HG03060 (cell line): ENCODE measurements around the gene APOBEC3B.
A peak's percentile ranks its signal among the peaks of the same experiment; 100 is the strongest.
"Not testable (repeated sequence)": the region's sequence is repeated elsewhere in the genome, so short reads cannot be mapped to it uniquely, and the experiment has no call there.

Experiments used
- ATAC-seq: cut with Tn5 transposase; IDR thresholded peaks from one replicate; pipeline ENCODE4 v1.9.1; 2021; ENCODE audit warnings: low read depth, moderate number of reproducible peaks; ENCODE audit not compliant: unreplicated experiment

APOBEC3B gene

DNA sequence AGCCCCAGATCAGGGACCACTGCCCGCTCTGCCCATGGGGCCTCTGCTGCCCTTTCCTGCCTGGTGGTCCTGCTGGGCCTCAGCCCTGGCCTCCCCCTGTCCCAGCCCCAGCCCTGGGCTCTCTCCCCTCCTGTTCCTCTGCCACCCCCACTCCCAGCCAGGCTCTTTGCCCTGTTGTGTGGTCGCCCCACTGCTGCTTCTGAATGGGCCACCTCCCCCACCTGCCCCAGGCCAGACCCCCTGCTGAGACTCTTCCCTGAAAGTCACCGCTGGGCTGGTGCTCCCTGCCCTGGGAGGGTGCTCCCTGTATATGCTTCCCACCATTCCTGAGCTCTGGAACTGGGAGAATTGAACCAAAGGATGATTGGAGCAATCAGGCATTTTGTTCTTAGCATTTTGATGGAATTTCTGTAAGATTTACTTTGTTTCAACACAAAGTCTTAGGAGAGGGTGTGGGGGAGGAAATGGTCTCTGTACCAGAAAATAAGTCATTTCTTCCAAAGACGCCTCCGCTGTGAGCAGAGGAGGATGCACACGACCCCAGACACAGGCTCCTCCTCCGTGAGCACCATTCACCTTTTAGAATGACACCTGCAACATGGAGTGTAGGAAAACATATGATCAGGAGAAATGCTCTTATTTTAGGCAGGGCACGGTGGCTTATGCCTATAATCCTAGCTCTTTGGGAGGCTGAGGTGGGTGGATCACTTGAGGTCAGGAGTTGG is 5.2 kb downstream of the APOBEC3B start:
- ATAC-seq: no peak

DNA sequence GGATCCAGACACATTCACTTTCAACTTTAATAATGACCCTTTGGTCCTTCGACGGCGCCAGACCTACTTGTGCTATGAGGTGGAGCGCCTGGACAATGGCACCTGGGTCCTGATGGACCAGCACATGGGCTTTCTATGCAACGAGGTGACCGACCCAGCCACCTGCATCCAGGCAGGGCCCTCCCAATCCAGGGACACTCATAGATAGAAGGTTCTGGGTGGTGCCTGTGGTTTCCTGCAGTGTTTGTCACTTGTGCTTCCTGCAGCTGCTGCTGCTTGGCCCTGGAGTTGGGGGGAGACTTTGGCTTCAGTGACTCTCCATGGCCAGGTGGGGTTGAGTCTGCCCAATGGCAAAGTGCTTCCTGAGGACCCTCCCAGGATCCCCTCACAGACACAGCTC is 7.3 kb downstream of the APOBEC3B start:
- ATAC-seq: no peak

DNA sequence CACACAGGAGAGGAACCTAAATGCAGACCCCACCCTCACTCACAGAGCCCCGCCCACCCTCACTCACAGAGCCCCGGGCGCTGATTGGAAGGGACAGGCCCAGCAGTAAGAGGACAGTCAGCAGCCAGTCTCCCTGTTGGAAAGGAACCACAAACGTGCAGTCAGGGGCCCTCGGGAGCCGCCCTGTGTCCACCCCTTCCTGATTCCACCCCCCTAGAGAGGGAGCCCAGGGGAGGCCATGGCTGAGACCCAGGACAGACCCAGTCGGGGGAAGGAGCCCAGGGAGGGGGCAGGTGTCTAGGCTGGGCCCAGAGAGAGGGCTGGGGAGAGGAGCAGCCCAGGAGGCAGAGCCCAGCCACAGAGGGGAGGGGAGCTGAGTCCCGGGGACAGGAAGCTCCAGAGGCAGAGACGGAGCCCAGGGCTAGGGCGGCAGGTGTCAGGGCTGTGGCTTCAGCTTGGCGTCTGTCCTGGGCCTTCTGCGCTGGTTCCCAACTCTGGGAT is 10.8 kb downstream of the APOBEC3B start:
- not testable (repeated sequence) for ATAC-seq

DNA sequence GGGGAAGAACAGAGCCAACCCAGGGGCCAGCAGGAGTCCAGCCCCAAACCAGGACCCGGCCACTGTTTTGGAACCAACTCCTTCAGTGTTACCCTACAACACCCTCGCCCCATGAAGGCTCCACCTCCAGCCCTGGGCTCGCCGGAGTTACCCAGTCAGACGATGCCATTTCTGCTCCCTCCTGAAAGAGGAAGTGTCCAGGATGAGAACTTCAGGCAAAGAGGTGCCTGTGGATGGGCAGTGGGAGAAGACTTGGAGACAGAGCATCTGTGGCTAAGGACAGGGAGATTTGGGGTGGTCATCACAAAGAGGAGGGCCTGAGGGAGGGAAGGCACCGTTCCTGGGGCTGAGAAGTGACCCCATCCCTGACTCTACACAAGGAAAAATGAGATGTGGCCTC is 14.0 kb downstream of the APOBEC3B start:
- ATAC-seq: no peak

DNA sequence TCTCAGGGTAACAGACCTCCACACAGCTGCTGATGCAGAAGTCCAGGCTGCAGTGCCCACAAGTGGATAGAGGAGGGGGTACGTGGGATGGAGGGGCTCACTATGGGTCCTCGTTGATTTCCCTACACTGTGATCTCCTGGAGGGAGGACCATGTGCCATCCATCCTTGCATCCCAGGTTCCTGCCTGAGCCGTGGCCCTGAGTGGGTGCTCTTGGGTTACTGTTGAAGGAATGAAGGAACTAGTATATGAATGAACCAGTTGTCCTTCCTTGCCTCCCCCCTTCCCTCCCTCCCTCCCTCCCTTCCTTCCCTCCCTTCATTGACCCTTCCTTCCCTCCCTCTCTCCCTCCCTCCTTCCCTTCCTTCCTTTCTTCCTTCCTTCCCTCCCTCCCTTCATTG is 15.4 kb downstream of the APOBEC3B start:
- ATAC-seq: no peak

DNA sequence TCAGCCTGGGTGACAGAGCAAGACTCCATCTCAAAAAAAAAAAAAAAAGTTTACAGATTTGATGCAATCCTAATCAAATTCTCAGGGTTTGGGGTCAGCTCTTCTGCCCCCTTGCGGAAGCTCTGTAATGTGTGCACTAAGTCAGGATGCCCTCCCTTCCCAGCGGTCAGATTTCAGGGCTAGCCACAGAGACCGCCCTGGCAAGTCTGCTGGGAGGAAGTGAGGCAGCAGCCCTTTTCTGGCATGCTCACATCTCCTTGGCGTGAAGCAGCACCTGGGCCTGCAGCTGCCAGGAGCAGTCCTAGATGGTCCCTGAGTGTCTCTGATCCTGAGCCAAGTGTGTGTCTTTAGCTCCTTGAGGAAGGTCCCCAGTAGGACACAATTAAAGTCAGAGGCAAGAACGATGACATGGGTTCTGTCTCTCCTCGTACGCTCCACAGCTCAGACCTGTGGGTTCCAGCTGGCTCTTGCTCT is 21.1 kb downstream of the APOBEC3B start:
- ATAC-seq: peak; percentile 57

DNA sequence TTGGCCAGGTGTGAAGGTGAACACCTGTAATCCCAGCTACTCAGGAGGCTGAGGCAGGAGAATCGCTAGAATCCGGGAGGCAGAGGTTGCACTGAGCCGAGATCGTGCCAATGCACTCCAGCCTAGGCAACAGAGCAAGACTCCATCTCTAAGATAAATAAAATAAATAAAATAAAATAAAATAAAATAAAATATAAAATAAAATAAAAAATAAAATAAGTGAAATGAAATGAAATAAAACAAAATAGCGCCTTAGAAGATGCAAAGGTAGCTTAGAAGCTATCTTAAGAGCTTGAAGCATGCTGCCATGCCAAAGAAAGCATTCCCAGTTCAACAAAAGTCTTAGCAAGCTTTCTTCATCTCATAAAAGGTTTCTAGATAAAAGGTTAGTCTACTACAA is 25.0 kb downstream of the APOBEC3B start:
- ATAC-seq: no peak

DNA sequence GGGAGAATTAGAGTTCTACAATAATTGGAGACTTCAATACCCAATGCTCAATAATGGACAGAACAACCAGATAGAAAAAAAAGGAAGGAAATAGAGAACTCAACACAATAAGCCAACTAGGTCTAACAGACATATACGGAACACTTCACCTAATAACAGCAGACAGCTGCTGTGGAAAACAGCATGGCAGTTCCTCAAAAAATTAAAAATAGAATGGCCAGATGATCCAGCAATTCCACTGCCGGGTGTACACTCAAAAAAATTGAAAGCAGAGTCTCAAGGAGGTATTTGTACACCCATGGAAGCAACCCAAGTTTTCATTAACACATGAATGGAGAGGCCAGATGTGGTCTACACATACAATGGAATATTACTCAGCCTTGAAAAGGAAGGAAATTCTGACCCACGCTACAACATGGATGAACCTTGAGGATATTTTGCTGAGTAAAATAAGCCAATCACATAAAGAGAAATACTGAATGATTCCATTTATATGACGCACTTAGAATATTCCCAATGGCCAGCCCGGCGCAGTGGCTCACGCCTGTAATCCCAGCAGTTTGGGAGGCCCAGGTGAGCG is 26.2 kb downstream of the APOBEC3B start:
- ATAC-seq: not testable (repeated sequence)

DNA sequence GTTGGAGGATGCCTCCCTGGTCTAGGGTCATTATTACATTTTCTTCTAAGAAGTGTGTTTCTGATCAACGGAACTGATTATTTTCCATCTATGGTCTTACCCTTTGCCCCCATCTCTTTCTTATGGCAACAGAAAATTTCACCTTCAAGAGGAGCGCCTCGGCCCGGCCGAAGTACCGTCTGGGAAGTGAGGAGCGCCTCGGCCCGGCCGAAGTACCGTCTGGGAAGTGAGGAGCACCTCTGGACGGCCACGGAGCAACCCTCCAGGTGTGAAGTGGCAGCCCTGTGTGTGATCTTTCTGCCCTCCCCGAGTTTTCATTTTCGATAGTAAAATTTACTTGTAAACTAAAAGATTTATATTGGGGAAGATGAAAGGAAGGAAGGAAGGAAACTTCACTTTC is 28.8 kb downstream of the APOBEC3B start:
- no peak for ATAC-seq

DNA sequence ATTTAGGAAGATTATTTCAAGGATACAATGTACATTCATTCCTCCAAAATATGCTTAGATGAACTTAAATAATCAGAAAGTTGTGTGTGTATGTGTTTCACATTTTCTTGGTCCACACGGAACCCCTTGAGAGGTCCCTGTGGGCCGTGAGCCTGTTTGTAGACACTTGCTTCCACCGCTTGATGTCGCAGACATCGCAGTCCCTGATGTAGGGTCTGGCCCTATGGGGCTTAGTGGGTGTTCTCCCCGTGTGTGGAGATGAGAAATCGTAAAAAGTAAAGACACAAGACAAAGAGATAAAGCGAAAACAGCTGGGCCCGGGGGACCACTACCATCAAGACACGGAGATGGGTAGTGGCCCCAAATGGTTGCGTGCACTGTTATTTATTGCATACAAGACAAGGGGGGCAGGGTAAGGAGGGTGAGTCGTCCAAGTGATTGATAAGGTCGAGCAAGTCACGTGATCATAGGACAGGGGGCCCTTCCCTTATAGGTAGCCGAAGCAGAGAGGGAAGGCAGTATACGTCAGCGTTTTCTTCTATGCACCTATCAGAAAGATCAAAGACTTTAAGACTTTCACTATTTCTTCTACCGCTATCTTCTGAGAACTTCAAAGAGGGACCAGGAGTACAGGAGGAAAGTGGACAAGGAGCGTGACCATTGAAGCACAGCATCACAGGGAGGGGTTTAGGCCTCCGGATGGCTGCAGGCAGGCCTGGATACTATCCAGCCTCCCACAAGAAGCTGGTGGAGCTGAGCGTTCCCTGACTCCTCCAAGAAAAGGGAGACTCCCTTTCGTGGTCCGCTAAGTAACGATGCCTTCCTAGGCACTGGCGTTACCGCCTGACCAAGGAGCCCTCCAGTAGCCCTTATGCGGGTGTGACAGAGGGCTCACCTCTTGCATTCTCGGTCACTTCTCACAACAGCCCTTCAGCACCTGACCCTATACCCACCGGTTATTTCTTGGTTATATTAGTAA is 30.7 kb downstream of the APOBEC3B start:
- no peak for ATAC-seq

DNA sequence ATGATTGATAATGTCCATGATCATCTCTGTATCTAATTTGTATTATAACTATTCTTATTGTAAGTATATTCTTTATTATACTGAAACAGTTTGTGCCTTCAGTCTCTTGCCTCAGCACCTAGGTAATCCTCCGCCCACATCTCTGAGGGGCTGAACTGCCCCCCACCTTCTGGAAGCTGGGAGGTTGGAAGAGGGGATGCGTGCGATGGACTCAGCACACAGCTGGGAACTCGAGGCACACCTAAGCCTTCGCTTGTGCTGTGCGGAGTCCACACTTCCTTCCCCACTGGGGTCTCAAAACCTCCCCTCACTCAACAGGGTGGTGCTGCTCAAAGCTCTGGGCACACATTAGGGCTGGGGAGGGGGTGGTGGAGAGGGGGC is 31.4 kb downstream of the APOBEC3B start:
- ATAC-seq: not testable (repeated sequence)

DNA sequence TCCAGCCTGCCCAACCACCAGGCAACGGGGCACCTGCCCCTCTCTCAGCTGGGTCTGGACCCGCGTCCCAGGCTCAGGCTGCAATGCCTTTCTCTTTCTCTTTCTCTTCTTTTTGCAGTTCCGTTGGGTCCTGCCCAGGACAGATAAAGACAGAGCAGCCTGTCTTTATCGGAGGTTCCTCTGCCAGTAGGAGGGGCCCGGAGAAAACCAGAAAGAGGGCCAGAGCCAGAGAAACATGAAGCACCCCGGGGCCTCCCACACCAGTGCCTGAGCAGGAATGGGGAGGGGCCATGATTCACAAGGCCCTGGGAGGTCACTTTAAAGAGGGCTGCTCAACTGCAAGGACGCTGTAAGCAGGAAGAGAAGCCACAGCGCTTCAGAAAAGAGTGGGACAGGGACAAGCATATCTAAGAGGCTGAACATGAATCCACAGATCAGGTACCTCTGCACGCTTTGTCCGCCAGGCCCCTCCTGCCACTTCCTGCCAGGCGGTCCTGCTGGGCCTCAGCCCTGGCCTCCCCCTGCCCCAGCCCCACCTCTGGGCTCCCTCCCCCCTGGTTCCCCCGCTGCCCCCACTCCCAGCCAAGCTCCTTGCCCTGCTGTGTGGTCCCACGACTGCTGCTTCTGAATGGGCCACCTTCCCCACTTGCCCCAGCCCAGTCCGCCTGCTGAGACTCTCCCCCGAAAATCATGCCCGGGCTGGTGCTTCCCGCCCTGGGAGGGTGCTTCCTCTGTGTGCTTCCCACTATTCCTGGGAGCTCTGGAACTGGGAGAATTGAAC is 32.0 kb downstream of the APOBEC3B start, which contains the start of gene APOBEC3C:
APOBEC3C (plus strand) TSS at position 316 of the 781 bp plus-strand sequence; CDS start at position 422, 106 bp downstream.
- ATAC-seq: peak; percentile 62

DNA sequence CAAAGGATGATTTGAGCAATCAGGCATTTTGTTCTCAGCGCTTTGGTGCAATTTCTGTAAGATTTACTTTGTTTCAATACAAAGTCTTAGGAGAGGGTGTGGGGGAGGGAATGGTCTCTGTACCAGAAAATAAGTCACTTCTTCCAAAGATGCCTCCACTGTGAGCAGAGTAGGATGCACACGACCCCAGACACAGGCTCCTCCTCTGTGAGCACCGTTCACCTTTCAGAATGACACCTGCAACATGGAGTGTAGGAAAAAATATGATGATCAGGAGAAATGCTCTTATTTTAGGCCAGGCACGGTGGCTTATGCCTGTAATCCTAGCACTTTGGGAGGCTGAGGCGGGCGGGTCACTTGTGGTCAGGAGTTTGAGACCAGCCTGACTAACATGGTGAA is 32.6 kb downstream of the APOBEC3B start:
- not testable (repeated sequence) for ATAC-seq

DNA sequence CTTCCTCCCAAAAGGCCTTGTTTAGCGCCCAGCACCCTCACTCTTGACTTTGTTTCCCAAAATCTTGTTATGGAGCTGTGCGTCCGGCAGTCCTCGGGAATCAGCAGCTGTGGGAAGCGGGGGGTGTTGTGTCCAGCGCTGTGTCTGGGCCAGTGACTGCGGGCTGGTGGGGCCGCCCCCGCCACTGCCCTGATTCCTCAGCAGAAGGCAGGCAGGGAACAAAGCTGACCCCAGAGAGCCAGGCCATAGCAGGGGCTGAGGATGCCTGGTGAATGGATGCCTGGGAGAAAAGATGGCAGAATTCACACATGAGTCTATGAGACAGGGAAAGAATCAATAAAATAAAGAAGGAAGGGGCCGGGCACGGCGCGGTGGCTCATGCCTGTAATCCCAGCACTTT is 34.4 kb downstream of the APOBEC3B start:
- ATAC-seq: no peak

DNA sequence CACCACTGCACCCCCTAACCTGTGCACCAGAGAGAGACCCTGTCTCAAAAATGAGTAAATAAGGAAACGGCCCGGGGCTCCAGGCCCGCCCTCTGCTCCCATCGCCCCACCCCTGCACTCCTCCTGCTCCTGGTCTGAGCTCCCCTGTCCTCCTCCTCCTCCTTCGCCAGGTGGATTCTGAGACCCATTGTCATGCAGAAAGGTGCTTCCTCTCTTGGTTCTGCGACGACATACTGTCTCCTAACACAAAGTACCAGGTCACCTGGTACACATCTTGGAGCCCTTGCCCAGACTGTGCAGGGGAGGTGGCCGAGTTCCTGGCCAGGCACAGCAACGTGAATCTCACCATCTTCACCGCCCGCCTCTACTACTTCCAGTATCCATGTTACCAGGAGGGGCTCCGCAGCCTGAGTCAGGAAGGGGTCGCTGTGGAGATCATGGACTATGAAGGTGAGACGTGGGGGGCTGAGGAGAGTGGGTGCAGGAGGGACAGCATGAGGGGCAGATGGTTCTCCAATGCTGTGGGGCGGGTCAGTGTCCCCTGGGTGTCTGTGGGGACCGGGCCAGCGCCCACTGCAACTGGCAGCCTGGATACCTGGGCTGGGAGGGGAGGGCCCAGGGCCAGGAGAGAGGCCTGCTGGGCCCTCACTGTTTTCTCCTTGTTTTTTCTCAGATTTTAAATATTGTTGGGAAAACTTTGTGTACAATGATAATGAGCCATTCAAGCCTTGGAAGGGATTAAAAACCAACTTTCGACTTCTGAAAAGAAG is 35.6 kb downstream of the APOBEC3B start:
- ATAC-seq: no peak

DNA sequence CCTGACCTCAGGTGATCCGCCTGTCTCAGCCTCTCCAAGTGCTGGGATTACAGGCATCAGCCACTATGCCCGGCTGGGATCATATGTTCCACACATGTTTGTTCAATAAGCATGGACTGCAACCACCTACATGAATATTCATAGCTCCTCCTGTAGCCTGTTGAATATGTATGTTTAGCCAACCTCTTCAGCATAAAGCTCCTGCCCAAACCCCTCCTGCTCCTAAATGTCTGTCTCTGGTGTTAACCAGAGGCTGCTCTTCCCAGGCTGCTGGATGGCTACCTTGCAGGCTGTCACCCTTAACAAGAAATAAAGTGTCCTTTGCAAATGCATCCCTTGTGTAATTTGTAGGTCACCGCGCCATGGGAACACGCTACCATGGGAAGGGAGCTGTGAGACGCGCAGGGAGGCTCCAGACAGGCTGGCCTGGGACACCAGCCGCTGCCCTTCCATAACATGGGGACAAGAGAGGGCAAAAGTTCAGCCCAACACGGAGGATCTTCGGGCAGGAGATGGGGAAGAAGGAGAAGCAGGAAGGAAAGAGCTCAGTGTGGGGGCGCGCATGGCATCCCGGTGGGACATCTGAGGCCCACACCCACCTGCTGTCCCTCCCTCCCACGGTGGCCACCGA is 38.0 kb downstream of the APOBEC3B start:
- ATAC-seq: not testable (repeated sequence)

DNA sequence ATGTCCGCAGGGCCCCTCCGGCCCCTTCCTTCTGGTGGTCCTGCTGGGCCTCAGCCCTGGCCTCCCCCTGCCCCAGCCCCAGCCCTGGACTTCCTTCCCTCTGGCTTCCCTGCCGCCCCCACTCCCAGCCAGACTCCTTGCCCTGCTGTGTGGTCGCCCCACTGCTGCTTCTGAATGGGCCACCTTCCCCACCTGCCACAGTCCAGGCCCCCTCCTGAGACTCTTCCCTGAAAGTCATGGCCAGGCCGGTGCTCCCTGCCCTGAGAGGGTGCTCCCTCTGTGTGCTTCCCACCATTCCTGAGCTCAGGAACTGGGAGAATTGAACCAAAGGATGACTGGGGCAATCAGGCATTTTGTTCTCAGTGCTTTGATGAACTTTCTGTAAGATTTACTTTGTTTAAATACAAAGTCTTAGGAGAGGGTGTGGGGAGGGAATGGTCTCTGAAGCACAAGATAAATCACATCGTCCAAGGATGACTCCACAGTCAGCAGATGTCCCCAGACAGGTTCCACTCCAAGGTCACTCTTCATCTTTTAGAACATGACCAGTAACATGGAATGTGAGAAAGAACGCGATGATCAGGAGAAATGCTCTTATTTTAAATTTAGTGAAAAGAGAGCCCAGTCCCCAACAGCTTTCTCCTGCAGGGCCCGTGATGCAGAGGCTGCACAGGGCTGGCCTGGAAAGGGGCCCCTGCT is 39.6 kb downstream of the APOBEC3B start:
- no peak for ATAC-seq
